ENCODE measurements around the gene PPARGC1A.

The PPARGC1A gene

DNA sequence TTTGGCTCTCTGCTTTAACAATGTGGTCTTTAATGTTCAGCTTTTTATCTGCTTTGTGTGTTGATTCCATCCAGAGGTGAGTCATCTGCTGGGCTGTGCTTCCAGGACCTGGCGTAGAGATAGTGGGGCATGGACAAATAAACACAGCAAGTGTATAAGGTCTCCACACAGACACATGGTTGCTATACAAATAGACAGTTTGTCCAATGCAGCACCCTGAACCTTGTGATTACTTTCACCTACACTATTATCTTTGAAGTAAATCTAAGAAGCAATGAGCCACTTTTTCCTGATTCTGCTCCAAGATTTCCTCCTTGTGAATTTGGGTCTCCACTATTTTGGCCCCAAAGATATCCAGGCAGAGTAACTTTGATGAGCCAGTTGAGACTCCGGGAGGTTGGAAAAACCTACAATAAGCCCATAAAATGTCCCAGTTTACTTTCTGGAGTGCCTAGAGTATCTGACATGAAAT, 12.1 kb downstream of the PPARGC1A start:
- TF ChIP-seq POLR2AphosphoS5 (IDR thresholded peaks at IDR 0.05; ENCODE audit: low read depth, low read length), result no peak
- TF ChIP-seq POU2F2 (IDR thresholded peaks at IDR 0.05; ENCODE audit: low read depth, low read length), result no peak
- no peak for TF ChIP-seq PAX5 (IDR thresholded peaks at IDR 0.05; ENCODE audit: insufficient read depth, low read length, severe bottlenecking)
- no peak for TF ChIP-seq SPI1 (IDR thresholded peaks at IDR 0.05; ENCODE audit: low read depth, low read length)
- TF ChIP-seq TAF1 (IDR thresholded peaks at IDR 0.05; ENCODE audit: low read depth, low read length), result no peak
- no peak for TF ChIP-seq POLR2A (IDR thresholded peaks at IDR 0.05; ENCODE audit: low read depth, low read length)
- FAIRE-seq, result no peak
- no peak for DNase-seq (ENCODE audit: insufficient read length, low spot score)

DNA sequence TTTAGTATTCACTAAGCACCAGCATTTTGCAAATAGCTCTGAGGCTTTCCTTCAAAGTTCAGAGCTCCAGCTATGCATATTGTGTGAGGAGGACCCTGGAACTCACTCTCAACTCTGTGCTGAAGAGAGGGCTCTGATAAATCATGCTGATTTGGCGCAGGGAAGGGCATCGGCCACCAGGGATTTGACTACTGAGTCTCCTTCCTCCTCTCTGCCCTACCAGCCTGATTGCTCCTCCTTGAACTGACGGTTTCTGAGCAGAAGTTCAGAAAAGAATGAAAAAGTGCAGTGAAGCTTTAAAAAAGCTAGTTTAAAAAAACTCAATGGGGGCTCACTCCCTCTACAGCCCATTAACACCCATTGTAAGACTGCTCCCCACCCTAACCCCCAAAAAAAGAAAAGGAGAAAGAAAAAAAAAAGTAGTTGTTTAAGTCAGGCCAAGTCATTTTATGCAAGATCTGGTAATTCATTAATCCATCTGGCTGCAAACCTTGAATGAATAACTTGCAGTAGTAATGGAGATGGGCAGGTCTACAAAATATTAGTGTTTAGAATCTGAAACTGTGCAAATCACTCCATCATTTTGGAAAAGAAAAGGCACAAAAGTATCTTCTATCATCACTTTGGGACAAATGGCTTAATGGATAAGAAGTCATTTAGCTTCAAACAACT, 13.3 kb downstream of the PPARGC1A start:
- TF ChIP-seq TAF1 (IDR thresholded peaks at IDR 0.05; ENCODE audit: low read depth, low read length) (no peak), POLR2A (IDR thresholded peaks at IDR 0.05; ENCODE audit: low read depth, low read length) (no peak), POU2F2 (IDR thresholded peaks at IDR 0.05; ENCODE audit: low read depth, low read length) (no peak), POLR2AphosphoS5 (IDR thresholded peaks at IDR 0.05; ENCODE audit: low read depth, low read length) (no peak)
- no peak for FAIRE-seq
- DNase-seq (ENCODE audit: insufficient read length, low spot score), result no peak

DNA sequence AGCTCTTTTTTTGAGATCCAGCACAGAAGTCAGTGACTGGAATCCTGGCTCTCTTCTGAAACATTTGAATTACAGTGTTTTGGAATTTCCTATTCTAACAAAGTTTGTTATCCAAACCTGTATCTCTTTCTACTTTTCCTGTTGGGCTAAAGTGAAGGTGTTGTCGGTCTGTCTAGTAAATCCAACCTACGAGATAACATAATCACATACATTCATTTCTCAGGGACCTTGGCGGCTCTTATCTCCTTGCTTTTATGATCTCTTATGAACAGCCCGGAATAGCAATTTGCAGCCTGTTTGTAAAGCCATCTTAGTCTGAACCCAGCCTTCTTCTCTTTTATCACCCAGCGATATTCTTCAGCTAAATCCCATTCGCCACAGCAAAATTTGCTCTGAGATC, 14.5 kb downstream of the PPARGC1A start:
- FAIRE-seq (no peak), DNase-seq (ENCODE audit: insufficient read length, low spot score) (no peak)
- no peak for TF ChIP-seq POLR2A (IDR thresholded peaks at IDR 0.05; ENCODE audit: low read depth, low read length)
- no peak for TF ChIP-seq POU2F2 (IDR thresholded peaks at IDR 0.05; ENCODE audit: low read depth, low read length)
- no peak for TF ChIP-seq SPI1 (IDR thresholded peaks at IDR 0.05; ENCODE audit: low read depth, low read length)
- no peak for TF ChIP-seq TAF1 (IDR thresholded peaks at IDR 0.05; ENCODE audit: low read depth, low read length)
- no peak for TF ChIP-seq POLR2AphosphoS5 (IDR thresholded peaks at IDR 0.05; ENCODE audit: low read depth, low read length)
- no peak for TF ChIP-seq PAX5 (IDR thresholded peaks at IDR 0.05; ENCODE audit: insufficient read depth, low read length, severe bottlenecking)

DNA sequence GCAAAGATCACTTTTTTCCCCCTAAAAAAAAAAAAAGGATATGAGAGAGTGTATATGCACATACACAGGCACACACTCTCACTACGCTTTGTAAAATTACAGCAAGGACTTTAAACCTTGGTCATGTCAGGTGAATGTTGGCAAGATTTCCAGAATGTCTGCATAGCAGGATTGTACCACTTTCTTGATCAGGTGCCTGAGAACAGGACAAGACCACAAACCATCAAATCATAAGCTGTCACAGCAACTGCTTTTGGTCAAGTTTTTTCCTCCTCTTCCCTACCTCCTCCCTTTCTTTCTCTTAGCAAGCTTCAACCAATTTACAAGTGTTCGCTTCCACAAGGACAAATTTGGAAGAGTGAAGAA, 15.3 kb downstream of the PPARGC1A start:
- TF ChIP-seq SPI1 (IDR thresholded peaks at IDR 0.05; ENCODE audit: low read depth, low read length) (no peak), POLR2AphosphoS5 (IDR thresholded peaks at IDR 0.05; ENCODE audit: low read depth, low read length) (no peak), POU2F2 (IDR thresholded peaks at IDR 0.05; ENCODE audit: low read depth, low read length) (no peak)
- DNase-seq (ENCODE audit: insufficient read length, low spot score), result no peak
- FAIRE-seq, result no peak

DNA sequence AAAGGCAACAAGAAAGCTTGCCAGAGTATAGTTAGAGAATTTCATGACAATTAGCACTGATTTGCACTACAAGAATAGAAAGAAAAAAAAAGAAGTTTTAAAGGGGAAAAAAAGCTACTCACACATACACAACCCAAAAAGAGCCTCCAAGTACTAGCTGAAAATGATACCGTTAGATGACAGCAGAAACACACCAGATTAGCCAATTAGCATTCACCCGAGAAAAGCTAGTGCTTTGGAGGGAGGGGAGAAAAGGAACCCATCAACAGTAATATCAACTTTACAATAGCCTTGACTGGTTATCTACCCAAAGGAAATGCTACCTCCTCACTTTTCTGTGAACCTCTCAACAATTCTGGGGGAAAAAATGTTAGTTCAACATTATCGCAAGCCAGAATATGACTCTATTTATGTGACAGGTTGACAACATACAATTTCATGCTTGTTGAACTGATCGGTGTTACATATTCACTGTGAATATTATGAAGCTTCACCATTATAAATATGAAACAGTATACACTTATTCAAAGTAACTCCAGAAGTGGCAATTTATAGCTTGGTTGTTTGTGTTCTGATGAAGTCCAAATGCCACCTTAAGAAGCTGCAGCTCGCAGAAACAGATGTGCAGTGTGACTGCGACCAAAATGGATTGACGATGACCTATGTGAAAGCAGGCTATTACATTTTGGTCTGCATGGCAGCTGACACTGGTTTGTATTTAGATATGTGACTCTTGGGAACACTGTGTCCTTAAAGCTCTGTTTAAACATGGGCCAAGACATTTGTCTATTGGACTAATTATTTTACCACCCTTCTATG, 15.9 kb downstream of the PPARGC1A start:
- no peak for TF ChIP-seq PAX5 (IDR thresholded peaks at IDR 0.05; ENCODE audit: insufficient read depth, low read length, severe bottlenecking)
- no peak for TF ChIP-seq TAF1 (IDR thresholded peaks at IDR 0.05; ENCODE audit: low read depth, low read length)
- TF ChIP-seq POLR2AphosphoS5 (IDR thresholded peaks at IDR 0.05; ENCODE audit: low read depth, low read length), result no peak
- no peak for TF ChIP-seq POU2F2 (IDR thresholded peaks at IDR 0.05; ENCODE audit: low read depth, low read length)
- no peak for TF ChIP-seq SPI1 (IDR thresholded peaks at IDR 0.05; ENCODE audit: low read depth, low read length)
- no peak for TF ChIP-seq POLR2A (IDR thresholded peaks at IDR 0.05; ENCODE audit: low read depth, low read length)
- FAIRE-seq, result no peak
- DNase-seq (ENCODE audit: insufficient read length, low spot score), result no peak

DNA sequence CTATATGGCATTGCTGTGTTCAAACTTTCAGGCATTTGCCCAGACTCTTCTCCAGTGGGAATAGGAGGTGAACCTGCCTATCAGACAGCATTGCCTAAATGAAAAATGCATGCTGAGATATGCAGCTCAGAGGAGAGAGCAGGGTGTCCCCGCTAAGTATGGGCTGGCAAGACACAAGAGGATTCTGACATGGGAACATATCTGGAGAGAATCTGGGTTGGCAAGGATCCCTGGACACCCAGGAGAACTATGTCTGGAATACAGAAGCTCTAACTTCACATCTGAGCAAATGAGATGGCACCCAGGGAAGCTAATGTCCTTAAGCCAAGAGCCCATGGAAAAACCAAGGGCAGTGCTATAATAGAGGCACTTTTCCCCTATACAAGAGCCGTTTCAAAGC, 18.4 kb downstream of the PPARGC1A start:
- TF ChIP-seq SPI1 (IDR thresholded peaks at IDR 0.05; ENCODE audit: low read depth, low read length) (no peak), POLR2A (IDR thresholded peaks at IDR 0.05; ENCODE audit: low read depth, low read length) (no peak), POU2F2 (IDR thresholded peaks at IDR 0.05; ENCODE audit: low read depth, low read length) (no peak), PAX5 (IDR thresholded peaks at IDR 0.05; ENCODE audit: insufficient read depth, low read length, severe bottlenecking) (no peak), TAF1 (IDR thresholded peaks at IDR 0.05; ENCODE audit: low read depth, low read length) (no peak), POLR2AphosphoS5 (IDR thresholded peaks at IDR 0.05; ENCODE audit: low read depth, low read length) (no peak)
- DNase-seq (ENCODE audit: insufficient read length, low spot score) (no peak), FAIRE-seq (no peak)

DNA sequence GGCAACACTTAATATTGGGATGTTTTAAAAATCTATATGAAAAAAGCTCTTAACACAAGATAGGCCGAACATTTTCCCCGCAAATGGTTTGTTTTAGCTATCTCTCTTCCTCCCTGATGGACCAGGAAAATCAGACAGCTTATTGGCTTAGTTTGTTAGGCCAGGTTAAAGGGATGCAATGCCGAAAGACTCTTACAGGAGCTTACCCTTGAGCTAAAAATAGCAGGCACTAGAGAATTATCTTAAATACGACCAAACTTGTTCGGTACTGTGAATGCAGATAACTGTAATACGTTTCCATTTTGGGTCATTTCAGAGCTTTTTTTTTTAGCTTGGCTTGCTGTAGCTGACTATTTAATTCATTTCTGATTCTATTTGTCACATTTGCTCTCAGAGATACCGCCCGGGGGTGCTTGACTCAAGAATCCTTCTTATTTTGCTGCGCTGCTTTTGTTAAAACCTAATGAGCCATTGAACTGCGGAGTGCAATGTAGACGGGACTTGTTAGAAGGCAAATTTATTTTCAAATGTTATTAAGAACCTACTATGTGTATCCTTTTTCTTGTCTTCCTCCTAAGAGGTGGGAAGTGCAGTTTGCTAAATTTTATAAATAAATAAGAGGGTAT, 23.3 kb downstream of the PPARGC1A start:
- DNase-seq (ENCODE audit: insufficient read length, low spot score) (no peak), FAIRE-seq (no peak)
- TF ChIP-seq POLR2AphosphoS5 (IDR thresholded peaks at IDR 0.05; ENCODE audit: low read depth, low read length), result no peak
- no peak for TF ChIP-seq POU2F2 (IDR thresholded peaks at IDR 0.05; ENCODE audit: low read depth, low read length)
- TF ChIP-seq SPI1 (IDR thresholded peaks at IDR 0.05; ENCODE audit: low read depth, low read length), result no peak
- no peak for TF ChIP-seq PAX5 (IDR thresholded peaks at IDR 0.05; ENCODE audit: insufficient read depth, low read length, severe bottlenecking)
- no peak for TF ChIP-seq TAF1 (IDR thresholded peaks at IDR 0.05; ENCODE audit: low read depth, low read length)

DNA sequence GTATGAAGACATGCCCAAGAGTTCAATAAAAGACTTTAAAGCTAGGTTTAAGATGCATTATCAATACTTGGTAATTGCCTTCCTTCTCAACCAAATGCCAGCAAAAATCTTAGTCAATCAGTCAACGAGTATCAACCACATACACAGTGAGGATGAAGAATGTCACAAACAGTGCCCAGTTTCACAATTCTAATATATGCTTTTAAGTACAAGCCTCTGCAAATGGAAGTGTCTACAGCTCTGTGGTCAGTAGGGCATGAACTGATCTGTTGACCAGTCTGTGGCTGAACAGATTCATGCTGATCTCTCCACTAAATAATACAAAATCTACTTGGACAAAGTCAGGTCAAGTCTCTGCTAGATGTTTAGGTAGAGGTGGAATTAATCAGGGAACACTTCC, 27.9 kb downstream of the PPARGC1A start:
- DNase-seq (ENCODE audit: insufficient read length, low spot score) (no peak), FAIRE-seq (no peak)
- no peak for TF ChIP-seq TAF1 (IDR thresholded peaks at IDR 0.05; ENCODE audit: low read depth, low read length)
- no peak for TF ChIP-seq PAX5 (IDR thresholded peaks at IDR 0.05; ENCODE audit: insufficient read depth, low read length, severe bottlenecking)

DNA sequence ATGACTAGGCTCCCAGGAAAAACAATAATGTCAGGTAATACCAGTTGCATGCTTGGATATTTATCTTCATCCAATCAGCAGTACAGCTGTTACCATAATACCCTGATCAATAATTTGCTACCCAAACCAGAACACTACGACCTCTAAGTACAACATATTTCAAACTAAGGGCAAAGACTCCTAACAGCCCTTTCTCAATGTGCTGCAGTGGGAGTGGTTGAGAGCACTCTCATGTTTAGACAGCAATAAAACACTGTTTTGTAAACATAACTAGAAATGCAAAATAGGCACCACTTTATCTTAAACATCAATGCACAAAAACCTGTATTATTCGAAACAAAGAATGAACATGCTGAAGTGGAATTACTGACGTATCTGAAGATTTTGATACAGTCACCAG, 28.9 kb downstream of the PPARGC1A start:
- TF ChIP-seq PAX5 (IDR thresholded peaks at IDR 0.05; ENCODE audit: insufficient read depth, low read length, severe bottlenecking) (no peak), SPI1 (IDR thresholded peaks at IDR 0.05; ENCODE audit: low read depth, low read length) (no peak)
- DNase-seq (ENCODE audit: insufficient read length, low spot score) (no peak), FAIRE-seq (no peak)
